ENCODE results near the gene MAPKAPK3.

Gene MAPKAPK3

GRCh38 chr3:50617096-50617791 lies at the start of gene MAPKAPK3:
MAPKAPK3 (plus strand) TSS chr3:50617151; CDS start chr3:50617566, 415 bp downstream.
- peak; percentile 42 for DNase-seq (ENCODE audit: low spot score)
- FAIRE-seq: no peak

- DNase-seq (ENCODE audit: low spot score): peak; percentile 96
- no peak for FAIRE-seq
Measured at GRCh38 chr3:50567386-50568167, 49.4 kb upstream of the MAPKAPK3 start, which contains the start of gene C3orf18. C3orf18 (minus strand) TSS chr3:50567747; CDS start chr3:50565699, 2,048 bp downstream.

GRCh38 chr3:50568947-50569749 lies 47.8 kb upstream of the MAPKAPK3 start, which contains the start of gene HEMK1:
HEMK1 (plus strand) TSS chr3:50569522; CDS start chr3:50571105, 1,583 bp downstream.
- DNase-seq (ENCODE audit: low spot score): peak; percentile 100

GRCh38 chr3:50570508-50571279 lies 46.3 kb upstream of the MAPKAPK3 start:
- no peak for DNase-seq (ENCODE audit: low spot score)
- FAIRE-seq: peak; percentile 13

More at GRCh38 chr3:50568947-50569749, 47.8 kb upstream of the MAPKAPK3 start, which contains the start of gene HEMK1:
- peak; percentile 81 for FAIRE-seq

DNA sequence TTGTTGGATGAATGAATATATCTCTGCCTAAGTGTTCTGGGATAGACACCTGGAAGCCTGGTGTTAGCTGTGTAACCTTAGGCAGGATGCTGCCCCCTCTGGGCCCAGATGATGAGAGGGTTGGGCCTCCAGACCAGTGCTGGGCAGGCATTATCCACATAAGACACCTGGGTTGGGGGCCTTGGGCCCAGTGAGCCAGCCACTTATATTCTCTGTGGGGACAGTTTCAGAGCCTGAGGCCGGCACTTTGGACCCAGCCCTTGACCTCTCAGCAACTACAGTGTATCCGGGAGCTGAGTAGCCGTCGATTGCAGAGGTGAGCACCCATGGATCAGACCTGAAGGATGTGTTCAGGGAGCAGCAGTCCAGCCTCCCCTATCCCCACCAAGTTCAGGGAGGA lies 45.5 kb upstream of the MAPKAPK3 start:
- FAIRE-seq (no peak), DNase-seq (ENCODE audit: low spot score) (no peak)

DNA sequence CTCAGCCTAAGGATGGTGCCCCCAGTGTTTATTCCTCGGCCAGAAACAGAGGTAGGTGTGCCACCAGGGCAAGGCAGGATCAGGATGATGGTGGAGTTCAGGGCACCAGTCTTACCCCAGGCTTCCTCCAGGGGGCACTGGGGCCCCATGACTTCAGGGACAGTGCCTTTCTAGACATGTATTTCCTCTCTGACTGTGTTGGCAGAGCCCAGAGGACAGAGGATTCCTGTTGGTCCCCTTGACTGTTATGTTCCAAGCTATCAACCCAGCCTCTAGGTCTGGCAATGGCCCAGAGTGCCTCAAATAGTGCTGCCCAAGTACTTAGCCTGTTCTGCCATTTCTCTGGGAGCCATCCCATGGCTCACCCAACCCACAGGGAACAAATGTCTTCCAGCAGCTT lies 44.8 kb upstream of the MAPKAPK3 start:
- DNase-seq (ENCODE audit: low spot score) (peak; percentile 64), FAIRE-seq (no peak)

GRCh38 chr3:50572801-50573371 lies 44.1 kb upstream of the MAPKAPK3 start:
- DNase-seq (ENCODE audit: low spot score) (no peak), FAIRE-seq (no peak)

DNA sequence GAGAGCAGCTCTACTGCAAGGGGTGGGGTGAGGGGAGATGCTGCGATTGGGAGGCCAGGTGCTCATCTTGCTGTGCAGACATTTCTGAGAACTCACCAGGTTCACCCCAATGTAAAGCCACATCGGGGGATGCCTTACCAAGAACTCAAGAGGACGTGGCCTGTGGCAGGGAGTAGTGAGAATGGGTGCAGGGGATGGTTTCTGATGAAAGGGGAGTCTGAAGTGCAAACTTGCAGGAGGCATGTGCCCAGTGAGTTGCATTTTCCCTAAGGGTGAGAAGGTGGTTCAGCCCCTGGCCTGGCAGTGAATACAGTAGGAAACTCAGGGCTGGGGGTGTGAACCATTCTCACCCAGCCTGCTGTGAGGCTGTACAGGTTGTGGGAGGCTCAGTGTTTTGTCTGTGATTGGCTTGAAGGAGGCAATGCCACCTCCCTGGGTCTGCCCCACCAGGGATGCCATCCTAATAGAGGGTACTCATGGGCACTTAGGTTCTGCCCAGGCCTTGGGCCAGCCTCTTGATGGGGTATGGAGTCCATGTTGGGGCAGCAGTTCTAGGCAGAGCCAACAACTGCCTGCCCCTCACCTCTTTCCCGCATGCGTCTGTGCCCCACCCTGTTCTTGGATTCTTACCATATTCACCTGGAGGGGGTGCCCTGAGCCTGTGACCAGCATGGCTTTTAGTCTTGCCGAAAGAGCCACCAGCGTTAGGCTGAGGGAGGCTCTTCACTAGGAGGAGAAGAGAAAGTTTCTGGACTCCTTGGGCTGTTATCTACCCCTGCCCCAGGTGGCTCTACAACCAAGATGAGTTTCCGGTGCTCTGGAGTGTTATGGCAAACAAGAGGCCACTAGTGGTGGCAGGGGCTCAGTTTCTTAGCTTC lies 43.1 kb upstream of the MAPKAPK3 start:
- DNase-seq (ENCODE audit: low spot score) (no peak), FAIRE-seq (no peak)

- no peak for DNase-seq (ENCODE audit: low spot score)
- no peak for FAIRE-seq
Measured at GRCh38 chr3:50574444-50574831, 42.5 kb upstream of the MAPKAPK3 start.

DNA sequence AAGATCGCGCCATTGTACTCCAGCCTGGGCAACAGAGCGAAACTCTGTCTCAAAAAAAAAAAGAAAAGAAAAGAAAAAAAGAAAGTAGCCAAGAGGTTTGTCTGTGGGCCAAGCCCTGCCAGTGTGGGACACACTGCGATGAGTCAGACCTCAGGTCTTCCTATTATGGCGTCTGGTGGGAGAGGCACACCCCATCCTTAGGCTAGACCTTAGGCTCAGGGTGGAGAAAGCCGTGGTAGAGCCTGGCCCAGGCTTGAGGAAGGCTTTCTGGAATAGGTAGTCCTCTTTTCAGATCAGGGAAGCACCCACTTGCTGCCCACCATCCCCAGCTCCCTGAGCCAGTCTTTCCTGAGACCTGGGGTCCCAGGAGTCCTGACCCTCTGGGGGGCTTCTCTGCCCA lies 41.6 kb upstream of the MAPKAPK3 start:
- FAIRE-seq (no peak), DNase-seq (ENCODE audit: low spot score) (no peak)

GRCh38 chr3:50577348-50577747 lies 39.6 kb upstream of the MAPKAPK3 start:
- DNase-seq (ENCODE audit: low spot score): no peak
- FAIRE-seq: no peak

- DNase-seq (ENCODE audit: low spot score): no peak
- FAIRE-seq: no peak
Measured at GRCh38 chr3:50580683-50581458, 36.1 kb upstream of the MAPKAPK3 start.

GRCh38 chr3:50581459-50581842 lies 35.5 kb upstream of the MAPKAPK3 start:
- no peak for FAIRE-seq
- DNase-seq (ENCODE audit: low spot score): no peak

- FAIRE-seq (no peak), DNase-seq (ENCODE audit: low spot score) (no peak)
Measured at GRCh38 chr3:50582083-50582482, 34.9 kb upstream of the MAPKAPK3 start.

DNA sequence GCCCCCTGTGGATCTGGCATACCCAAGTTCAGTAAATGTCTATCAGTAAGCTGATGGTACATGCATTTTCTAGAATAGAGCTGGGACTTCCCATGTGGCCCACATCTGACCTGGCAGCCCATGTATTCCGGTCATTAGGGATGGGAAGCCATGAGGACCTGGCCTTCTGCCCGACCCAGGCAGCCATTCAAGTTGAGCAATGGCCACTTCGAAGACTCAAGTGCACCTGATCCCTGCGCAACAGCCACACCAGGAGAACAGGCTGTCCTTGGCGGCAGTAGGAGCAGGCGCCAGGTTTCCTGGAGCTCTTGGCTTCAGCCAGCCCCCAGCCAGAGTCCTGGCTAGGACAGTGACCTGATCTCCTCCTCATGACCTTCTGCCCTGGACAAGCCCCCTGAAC lies 33.1 kb upstream of the MAPKAPK3 start:
- DNase-seq (ENCODE audit: low spot score): no peak
- FAIRE-seq: no peak

DNA sequence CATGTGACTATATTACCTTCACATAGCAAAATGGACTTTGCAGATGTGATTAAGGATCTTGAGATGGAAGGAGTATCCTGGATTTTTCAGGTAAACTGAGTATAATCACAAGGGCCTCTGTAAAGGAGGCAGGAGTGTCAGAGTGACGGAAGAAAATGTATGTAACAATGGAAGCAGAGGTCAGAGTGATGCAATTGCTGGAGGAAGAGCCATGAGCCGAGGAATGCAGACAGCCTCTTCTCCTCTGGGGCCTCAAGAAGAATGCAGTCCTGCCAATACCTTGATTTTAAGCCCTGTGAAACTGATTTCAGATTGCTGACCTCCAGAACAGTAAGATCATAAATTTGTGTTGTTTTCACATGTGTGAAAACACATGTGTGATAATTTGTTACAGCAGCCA lies 32.6 kb upstream of the MAPKAPK3 start:
- DNase-seq (ENCODE audit: low spot score) (no peak), FAIRE-seq (no peak)

DNA sequence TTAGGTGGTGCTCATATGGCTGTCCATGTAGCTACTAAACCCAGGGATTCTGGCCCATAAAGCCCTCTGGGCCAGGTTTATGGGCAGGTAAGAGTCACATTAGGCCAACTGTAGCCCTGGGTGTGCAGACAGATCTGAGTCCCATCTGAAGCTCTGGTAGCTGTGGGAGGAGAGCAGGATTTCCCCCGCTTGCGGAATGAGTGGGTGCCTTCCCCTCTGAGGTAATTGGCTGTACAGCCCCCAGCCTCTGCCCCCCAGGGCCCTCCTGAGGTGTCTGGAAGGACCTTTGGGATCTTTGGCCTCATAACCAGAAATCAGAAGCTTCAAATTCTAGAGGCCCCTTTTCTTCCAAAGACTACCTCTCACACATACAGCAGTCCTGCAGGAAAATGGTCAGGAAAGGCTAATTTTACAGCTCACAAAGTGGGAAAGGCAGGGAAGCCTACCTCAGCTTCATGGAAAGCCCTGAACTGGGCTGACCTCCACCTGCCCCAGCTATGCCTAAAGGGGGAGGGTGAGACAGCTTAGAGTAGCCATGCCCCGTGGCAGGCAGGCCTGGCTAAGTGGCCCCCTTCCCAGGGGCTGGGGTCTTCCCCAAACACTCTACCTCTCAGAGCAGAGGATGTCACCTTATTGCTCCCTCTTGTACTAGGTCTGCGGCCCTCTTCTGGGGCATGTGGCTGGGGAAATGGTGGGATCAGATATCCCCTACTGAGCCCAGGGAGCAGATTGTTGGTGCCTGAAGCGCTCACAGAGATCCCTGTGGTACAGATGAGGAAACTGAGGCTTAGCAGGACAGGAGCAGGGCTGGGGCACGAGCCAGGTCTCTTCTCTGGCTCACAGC lies 30.8 kb upstream of the MAPKAPK3 start:
- no peak for FAIRE-seq
- no peak for DNase-seq (ENCODE audit: low spot score)

DNA sequence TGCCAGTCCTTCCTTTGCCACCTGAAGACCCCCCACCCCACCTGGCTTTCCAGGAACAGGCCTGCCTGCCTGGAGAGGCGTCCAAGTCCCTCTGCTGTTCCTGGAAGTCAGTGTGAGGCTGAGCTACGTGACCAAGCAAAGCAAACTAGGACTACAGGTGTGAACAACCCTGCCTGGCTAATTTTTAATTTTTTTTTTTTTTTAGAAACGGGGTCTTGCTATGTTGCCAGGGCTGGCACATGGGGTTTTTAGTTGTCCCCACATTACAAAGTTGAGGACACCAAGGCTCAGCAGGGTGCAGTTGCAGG lies 30.2 kb upstream of the MAPKAPK3 start:
- DNase-seq (ENCODE audit: low spot score): no peak
- no peak for FAIRE-seq
